SK-N-SH treated with all-trans-retinoic acid at 6 μM for 48 hours (cell line): ENCODE results near the gene SYNDIG1.

Source experiments
- BACH2 ChIP-seq: fragments of 250-450 bp; sonication (Bioruptor Pico); IDR thresholded peaks from 2 replicates; pipeline ENCODE4 v1.9.0; 2021; ENCODE audit warnings: mild to moderate bottlenecking, borderline replicate concordance
- CSDC2 ChIP-seq: fragments of 250-450 bp; sonication (Bioruptor Pico); IDR thresholded peaks from 2 replicates; pipeline ENCODE4 v1.5.0; 2020; ENCODE audit warnings: mild to moderate bottlenecking, moderate library complexity
- ESRRG ChIP-seq: fragments of 250-450 bp; sonication (Bioruptor Pico); IDR thresholded peaks from 2 replicates; pipeline ENCODE4 v1.6.1; 2021; ENCODE audit warnings: mild to moderate bottlenecking
- ISL1 ChIP-seq: fragments of 250-450 bp; sonication (Bioruptor Pico); IDR thresholded peaks from 2 replicates; pipeline ENCODE4 v2.1.2; 2022; ENCODE audit warnings: mild to moderate bottlenecking, moderate library complexity
- PPARA ChIP-seq: fragments of 250-450 bp; sonication (Bioruptor Pico); IDR thresholded peaks from 2 replicates; pipeline ENCODE4 v1.5.0; 2020; ENCODE audit warnings: mild to moderate bottlenecking, borderline replicate concordance
- RARB ChIP-seq: fragments of 250-450 bp; sonication (Bioruptor Pico); IDR thresholded peaks from 2 replicates; pipeline ENCODE4 v1.8.0; 2021; ENCODE audit warnings: mild to moderate bottlenecking, moderate library complexity
- TCF4 ChIP-seq: fragments of 250-450 bp; sonication (Bioruptor Pico); IDR thresholded peaks from 2 replicates; pipeline ENCODE4 v1.8.0; 2021; ENCODE audit warnings: mild to moderate bottlenecking, moderate library complexity, borderline replicate concordance
- ZFP3 ChIP-seq: fragments of 250-450 bp; sonication (Bioruptor Pico); IDR thresholded peaks from 2 replicates; pipeline ENCODE4 v1.5.0; 2020; ENCODE audit warnings: mild to moderate bottlenecking, moderate library complexity
- ZFP30 ChIP-seq: fragments of 450-650 bp; formaldehyde crosslinking; IDR thresholded peaks from 2 replicates; pipeline ENCODE4 v1.5.0; 2022; ENCODE audit warnings: mild to moderate bottlenecking, moderate library complexity
- ZNF8 ChIP-seq: fragments of 450-650 bp; formaldehyde crosslinking; IDR thresholded peaks from 2 replicates; pipeline ENCODE4 v1.5.0; 2020; ENCODE audit warnings: mild to moderate bottlenecking, moderate library complexity
- TF ChIP-seq, protein P1 (sequence below): fragments of 250-450 bp; sonication (Bioruptor Pico); IDR thresholded peaks from 2 replicates; pipeline ENCODE4 v1.5.1; 2021; ENCODE audit warnings: mild to moderate bottlenecking, moderate library complexity

DNA sequence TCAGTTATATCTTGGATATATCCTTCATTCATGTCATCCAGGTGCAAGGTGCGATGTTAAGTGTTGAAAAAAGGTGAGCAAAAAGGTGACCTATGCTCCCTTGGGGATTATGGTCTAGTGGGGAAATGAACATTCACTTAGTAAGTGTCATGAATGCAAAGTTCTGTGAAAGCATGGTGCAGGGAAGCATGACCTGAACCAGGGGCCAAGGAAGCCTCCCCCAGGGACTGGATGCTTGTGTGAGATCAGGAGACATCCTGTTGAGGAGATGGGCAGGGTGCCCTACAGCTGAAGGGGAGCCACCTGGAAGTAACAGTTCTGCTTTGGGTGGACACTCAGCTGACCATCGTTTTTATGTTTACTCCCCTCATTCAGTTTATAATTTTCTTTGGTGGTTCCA is 179.5 kb downstream of the SYNDIG1 start:
- no peak for TF ChIP-seq CSDC2
- TF ChIP-seq ESRRG (CRISPR knock-in tag): no peak
- no peak for TF ChIP-seq ISL1 (CRISPR knock-in tag)
- no peak for TF ChIP-seq TCF4 (CRISPR knock-in tag)
- TF ChIP-seq ZFP30 (CRISPR knock-in tag): no peak
- TF ChIP-seq BACH2 (CRISPR knock-in tag): no peak
- no peak for TF ChIP-seq PPARA (CRISPR knock-in tag)
- no peak for TF ChIP-seq ZNF8
- TF ChIP-seq ZFP3 (CRISPR knock-in tag): no peak
- no peak for TF ChIP-seq RARB (CRISPR knock-in tag)
- TF ChIP-seq, protein P1, sequence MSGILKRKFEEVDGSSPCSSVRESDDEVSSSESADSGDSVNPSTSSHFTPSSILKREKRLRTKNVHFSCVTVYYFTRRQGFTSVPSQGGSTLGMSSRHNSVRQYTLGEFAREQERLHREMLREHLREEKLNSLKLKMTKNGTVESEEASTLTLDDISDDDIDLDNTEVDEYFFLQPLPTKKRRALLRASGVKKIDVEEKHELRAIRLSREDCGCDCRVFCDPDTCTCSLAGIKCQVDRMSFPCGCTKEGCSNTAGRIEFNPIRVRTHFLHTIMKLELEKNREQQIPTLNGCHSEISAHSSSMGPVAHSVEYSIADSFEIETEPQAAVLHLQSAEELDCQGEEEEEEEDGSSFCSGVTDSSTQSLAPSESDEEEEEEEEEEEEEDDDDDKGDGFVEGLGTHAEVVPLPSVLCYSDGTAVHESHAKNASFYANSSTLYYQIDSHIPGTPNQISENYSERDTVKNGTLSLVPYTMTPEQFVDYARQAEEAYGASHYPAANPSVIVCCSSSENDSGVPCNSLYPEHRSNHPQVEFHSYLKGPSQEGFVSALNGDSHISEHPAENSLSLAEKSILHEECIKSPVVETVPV: no peak
